LNCaP clone FGC (cell line): ENCODE measurements around the gene NUB1.

Source experiments
- DNase-seq: peaks from one replicate; pipeline ENCODE4 v3.0.0-alpha.2; 2011; ENCODE audit warnings: low read depth
- H3K4me3 ChIP-seq: 2 replicates; pipeline ENCODE4 v1.5.1; 2011; ENCODE audit warnings: mild to moderate bottlenecking, low read depth, low read length, control low read depth
- CTCF ChIP-seq: IDR thresholded peaks from 2 replicates; pipeline ENCODE4 v1.5.1; 2012; ENCODE audit warnings: mild to moderate bottlenecking; ENCODE audit not compliant: control insufficient read depth, insufficient read depth; ENCODE audit errors: extremely low read depth

NUB1 gene

DNA sequence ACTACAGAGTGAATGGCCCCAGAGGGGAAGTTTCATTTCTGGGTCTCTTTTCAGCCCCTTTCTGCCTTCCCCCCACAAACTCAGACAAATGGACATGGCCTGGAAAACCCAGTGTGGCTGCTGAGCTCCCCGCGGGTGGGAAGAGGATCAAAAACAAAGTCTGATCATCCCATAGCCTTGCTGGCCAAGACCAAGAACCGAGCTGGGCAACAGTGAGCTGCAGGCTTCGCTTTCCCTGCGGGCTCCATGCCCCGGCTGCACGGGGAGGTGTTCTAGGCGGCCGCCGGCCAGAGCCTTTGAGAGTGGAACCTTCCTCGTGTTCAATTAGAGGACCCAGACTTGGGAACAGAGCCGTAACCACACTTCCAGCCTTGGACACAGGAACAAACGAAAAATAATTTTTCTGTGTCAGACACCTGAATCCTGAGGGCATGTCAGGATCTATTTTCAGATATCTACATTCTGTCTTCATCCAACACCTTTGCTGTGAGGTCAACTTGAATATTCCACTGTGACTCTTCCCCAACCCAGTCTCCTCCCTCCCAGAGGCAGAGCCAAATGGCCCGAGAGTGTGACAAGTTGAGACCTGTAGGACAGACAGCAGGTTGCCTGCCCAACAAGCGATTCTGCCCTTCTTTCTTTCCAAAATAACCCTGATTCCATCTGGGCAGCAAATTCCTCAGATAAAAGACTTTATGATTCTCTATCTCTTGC lies 42.2 kb downstream of the NUB1 start:
- no peak for TF ChIP-seq CTCF
- DNase-seq: no peak
- H3K4me3 ChIP-seq: no peak overlapping the region

- no peak for TF ChIP-seq CTCF
- DNase-seq: no peak
These were observed 42.7 kb downstream of the NUB1 start for GRCh38 chr7:151384352-151384697.

GRCh38 chr7:151384776-151385625 lies 43.4 kb downstream of the NUB1 start:
- H3K4me3 ChIP-seq: no peak overlapping the region
- TF ChIP-seq CTCF: no peak
- no peak for DNase-seq

More at GRCh38 chr7:151384352-151384697, 42.7 kb downstream of the NUB1 start:
- no peak overlapping the region for H3K4me3 ChIP-seq

GRCh38 chr7:151385626-151386300 lies 44.2 kb downstream of the NUB1 start:
- no peak overlapping the region for H3K4me3 ChIP-seq
- TF ChIP-seq CTCF: no peak
- DNase-seq: no peak

DNA sequence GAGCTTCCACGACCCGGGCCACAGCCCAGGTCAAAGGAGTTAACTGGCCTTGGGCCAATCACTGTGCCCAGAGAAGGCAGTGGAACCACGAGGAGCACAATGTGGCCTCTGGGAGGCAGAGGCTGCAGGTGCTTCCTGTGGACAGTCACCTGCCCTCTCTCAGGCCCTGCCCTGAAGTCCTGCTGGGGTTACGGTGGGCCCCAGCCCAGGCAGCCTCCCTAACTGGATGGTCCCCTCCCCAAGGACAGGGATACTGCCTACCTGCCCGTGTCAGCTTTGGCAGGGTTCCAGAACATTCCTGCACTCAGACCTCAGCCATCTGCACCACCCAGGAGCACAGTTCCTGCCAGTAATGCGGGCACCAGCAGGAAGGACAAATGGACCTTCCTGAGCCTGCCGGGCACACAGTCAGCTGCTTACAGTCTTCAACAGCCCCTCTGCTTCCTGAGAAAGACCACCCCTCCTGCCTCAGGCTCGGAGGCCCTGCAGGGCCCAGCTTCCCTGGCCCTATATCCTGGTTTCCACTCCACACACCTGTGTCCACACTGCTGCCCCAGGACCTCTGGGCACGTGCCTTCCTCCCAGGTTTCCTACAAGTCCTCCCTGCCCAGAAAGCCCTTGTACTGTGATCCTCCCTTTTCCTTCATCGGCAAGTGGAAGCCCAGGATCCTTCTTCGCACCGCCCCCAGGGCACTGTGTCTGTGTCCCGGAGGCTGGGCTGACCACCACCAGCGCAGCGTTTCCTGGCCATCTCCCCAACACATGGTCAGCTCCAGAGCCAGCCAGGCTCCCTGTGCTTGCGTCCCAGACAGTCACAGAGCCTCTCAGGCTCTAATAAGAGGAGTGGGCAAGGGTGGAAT lies 44.9 kb downstream of the NUB1 start:
- 0 out of 2 replicates have a peak, but pooled peaks have one; percentile 7 for TF ChIP-seq CTCF
- no peak overlapping the region for H3K4me3 ChIP-seq
- peak; percentile 17 for DNase-seq
